GM13977 (cell line): Measurements from ENCODE around the gene STXBP6.

ENCODE experiments used
- DNase-seq: peaks from one replicate; pipeline ENCODE4 v3.0.0; 2012; ENCODE audit warnings: low spot score
- CTCF ChIP-seq: IDR thresholded peaks from 2 replicates; pipeline ENCODE4 v1.5.1; 2012; ENCODE audit warnings: mild to moderate bottlenecking, control low read depth; ENCODE audit not compliant: insufficient read depth; ENCODE audit errors: extremely low read depth, missing control alignments
- in situ Hi-C: fragments of 300-500 bp; cut with MboI; formaldehyde crosslinking; loops from one replicate; pipeline ENCODE4 v1.12.0; 2022; ENCODE audit warnings: low sequenced_read_pairs, low pct_unique_long_range_greater_than_20kb, mixed read lengths, inconsistent platforms; ENCODE audit not compliant: unreplicated experiment

STXBP6 gene

DNA sequence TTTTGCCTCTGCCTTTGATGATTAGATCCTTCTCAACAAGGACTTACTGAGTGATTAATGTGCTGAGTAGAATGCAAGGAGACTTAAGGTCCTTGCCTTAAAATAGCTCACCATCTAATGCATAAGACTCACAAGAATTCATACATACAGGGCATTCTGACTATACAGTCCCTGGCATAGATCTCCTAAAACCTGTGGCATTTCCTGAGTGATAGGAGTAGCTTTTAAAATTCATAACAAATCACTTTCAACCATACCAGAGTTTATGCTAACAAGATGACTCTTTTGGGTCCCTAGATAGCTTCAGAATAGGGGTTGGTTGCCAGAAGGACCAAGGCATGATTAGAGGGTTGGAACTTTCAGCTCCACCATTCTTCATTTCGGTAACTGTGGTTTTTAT, 48.8 kb downstream of the STXBP6 start:
- in situ Hi-C loops: no loop called here

DNA sequence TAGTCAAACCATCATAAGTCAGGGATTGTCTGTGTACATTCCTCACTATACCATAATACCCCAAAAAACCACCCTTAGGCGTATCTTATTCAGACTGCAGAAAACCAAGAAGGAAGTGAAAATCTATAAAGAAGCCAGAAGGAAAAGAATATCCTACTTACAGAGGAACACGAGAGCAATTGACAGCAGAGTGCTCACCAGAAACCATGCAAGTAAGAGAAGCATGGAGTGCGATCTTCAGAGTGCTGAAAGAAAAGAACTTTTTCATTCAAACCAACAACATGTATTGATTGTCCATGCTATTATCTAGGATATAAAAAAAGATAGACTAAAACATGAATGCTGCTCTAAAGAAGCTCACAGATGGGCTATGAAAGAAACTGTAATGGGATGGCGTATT, 50.8 kb downstream of the STXBP6 start:
- TF ChIP-seq CTCF: no peak
- in situ Hi-C loops: no loop called here
- no peak for DNase-seq

More for the DNA sequence above, 48.8 kb downstream of the STXBP6 start:
- DNase-seq: no peak
- TF ChIP-seq CTCF: no peak

- DNase-seq: no peak
- no peak for TF ChIP-seq CTCF
- in situ Hi-C loops: no loop called here
Measured at GRCh38 chr14:24996930-24997725, 52.8 kb downstream of the STXBP6 start.

GRCh38 chr14:24995016-24995415, 54.9 kb downstream of the STXBP6 start:
- no peak for DNase-seq
- TF ChIP-seq CTCF: no peak
- in situ Hi-C loops: no loop called here

DNA sequence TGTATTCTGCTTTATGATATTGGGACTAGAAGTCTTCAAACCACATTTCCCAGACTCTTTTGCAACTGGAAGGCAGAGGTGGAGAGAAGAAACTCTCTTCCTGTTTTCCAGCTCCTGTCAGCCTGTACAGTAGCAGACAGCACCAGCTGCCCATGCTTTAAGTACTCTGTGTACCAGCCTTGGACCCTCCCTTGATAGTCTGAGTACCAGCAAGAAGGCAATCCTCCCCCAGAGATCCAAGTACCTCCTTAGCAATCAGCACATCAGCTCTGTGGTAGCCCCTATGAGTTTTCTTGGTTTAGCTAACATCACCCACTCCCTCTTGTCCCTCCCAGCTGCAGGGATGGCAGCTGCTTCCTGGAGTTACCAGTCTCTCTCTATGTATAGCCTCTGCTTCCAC, 56.3 kb downstream of the STXBP6 start:
- no peak for TF ChIP-seq CTCF
- in situ Hi-C loops: no loop called here
- no peak for DNase-seq

DNA sequence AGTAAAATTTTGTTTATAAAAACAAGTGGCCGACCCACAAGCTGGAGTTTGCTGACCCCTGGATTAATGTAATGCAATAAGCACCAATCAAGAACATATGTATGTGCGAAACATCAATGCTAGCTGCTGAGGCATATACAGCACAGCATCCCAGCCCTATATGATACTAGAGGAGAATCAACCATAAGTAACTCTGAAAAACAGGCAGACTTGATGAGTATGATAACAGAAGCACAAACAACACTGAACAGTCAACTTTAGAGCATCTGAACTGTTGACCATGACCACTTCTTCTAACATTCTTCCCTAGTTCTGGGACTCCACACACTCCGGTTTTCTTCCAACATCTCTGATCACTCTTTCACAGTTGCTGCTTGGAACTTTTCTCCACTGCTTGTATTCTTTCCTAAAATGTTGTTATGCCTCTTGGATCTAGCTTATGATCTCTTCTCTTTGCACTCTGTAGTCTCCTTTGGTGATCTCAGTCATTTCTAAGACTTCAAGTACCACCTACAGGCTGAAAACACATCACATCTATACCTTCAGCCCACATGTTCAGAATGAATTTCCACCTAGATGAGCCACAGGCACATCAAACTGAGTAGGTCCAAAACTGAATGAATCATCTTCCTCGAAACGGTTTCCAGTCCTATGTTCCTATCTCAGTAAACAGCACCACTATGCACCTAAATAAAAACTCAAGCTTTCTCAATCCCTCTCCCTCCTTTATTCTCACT, 57.2 kb downstream of the STXBP6 start:
- TF ChIP-seq CTCF: peak; percentile 14
- DNase-seq: no peak
- in situ Hi-C loops: no loop called here
